HuH-7 (cell line): ENCODE data around the gene OGFR.

ENCODE experiments used
- DNase-seq: peaks from one replicate; pipeline ENCODE4 v3.0.0; 2011; ENCODE audit warnings: low spot score

The OGFR gene

GRCh38 chr20:62801284-62802010, 3.2 kb upstream of the OGFR start:
- no peak for DNase-seq

GRCh38 chr20:62802026-62802712, 2.5 kb upstream of the OGFR start:
- no peak for DNase-seq

DNA sequence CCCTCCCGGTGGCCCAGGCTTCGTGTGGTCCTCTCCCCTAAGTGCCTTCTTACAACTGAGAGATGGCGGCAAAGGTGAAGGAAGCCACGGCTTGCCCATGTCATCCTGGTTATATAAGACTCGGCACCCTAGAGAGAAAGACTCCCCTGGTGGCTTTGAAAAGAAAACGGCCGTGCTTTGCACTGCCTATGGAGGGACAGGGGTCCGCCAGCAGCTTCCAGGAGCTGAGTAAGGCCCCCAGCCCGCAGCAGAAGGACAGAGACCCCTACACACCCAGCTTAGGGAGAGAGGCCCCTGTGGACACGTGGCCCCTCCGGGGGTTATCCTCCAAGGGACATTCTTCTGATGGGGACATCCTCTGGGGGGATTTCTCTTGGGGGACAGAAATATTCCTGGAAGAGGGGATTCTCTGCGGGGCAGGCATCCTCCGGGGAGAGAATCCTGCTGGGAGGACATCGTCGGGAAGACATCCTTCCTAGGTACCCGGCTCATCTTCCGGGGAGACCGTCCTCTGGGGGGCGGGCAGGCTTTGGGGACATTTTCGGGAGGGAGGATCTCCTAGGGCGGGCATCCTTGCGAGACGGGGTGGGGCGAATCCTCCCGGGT, 511 bp upstream of the OGFR start:
- DNase-seq = no peak

DNA sequence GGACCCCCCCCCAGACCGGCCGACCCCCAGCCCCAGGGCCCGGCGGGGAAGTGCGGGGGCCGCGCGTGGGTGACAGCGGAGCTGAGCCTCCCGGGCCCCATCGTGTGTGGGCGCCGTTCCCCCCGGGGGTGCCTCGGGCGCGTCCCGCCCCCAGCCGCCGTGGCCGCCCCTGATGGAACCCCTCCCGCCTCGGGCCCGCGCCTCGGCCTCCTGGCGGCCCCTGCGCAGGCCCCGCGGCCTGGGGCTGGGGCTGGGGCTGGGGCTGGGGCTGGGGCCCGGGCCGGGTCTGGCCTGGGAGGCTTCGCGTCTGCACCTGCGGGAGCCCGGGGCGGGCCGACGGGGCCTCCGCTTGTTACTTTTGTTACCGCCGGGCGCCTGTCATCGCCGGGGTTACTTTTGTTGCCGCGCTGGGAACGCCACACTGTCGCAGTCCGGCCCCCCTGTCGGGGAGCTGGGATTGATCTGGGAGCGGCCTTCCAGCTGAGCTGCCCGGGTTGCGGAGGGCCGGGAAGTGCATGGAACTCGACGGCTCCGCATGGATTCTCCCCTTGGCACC, 598 bp downstream of the OGFR start:
- DNase-seq = no peak

- DNase-seq = peak; percentile 91
These were observed 1.2 kb downstream of the OGFR start for GRCh38 chr20:62805711-62806382.

DNA sequence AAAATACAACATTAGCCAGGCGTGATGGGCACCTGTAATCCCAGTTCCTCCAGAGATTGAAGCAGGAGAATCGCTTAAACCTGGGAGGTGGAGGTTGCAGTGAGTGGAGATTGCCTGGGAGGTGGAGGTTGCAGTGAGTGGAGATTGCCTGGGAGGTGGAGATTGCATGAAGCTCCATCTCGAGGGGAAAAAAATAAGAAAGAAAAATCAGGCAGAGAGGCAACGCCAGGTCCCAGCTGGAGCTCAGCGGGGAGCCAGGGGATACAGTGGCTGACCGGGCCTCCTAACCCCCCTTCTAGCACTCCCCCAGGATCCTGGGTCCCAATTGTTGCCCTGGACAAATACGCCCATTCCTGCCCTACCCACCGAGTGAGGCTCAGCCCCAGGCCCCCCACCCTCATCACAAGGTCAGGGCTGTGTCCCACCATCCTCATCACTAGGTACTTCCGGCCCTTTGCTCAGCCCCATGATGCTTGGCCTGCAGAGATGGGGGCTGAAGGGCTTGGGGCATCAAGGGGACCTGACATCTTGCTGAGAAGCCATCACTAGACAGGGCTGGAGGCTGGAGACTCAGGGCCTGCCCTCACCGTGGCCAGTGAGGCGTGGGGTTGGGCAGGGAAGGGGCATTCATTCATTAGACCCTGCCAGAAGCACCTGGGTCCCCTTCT, 1.9 kb downstream of the OGFR start:
- DNase-seq = no peak

- no peak for DNase-seq
These were observed 3.0 kb downstream of the OGFR start for GRCh38 chr20:62807444-62808210.

GRCh38 chr20:62808211-62808865, 3.7 kb downstream of the OGFR start:
- peak; percentile 96 for DNase-seq

GRCh38 chr20:62809530-62810428, 5.1 kb downstream of the OGFR start:
- DNase-seq = no peak

DNA sequence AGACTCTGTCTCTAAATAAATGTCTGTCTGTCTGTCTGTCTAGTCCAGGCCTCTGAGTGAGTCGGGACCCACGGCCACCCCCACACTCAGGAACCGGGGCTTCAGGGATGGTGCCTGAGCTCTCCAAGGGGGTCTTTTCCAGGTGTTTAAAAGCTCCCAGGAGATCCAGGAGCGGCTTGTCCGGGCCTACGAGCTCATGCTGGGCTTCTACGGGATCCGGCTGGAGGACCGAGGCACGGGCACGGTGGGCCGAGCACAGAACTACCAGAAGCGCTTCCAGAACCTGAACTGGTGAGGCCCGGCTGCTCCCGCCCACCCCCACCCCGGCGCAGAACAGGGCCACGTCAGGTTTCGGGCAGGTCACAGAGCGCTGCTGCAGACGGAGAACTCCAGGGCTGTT, 6.7 kb downstream of the OGFR start:
- no peak for DNase-seq

DNA sequence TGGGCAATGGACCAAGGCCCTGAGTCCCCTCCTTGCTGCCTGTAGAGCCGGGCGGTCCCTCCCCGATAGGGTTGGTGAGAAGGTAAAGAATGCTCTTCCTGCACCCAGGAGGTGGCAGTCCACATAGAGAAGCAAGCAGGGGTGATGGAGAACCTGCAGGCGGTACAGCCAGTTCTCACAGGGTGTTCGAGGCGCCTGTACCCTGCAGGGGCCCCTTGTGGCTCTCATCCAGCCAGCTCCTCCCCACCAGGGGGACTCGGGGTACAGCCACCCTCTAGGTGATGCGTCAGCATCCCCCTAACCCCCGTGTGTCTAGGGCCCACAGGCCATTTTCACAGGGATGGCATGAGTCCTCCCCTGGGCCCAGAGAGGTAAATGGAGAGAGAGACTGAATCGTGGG, 7.1 kb downstream of the OGFR start:
- no peak for DNase-seq

DNA sequence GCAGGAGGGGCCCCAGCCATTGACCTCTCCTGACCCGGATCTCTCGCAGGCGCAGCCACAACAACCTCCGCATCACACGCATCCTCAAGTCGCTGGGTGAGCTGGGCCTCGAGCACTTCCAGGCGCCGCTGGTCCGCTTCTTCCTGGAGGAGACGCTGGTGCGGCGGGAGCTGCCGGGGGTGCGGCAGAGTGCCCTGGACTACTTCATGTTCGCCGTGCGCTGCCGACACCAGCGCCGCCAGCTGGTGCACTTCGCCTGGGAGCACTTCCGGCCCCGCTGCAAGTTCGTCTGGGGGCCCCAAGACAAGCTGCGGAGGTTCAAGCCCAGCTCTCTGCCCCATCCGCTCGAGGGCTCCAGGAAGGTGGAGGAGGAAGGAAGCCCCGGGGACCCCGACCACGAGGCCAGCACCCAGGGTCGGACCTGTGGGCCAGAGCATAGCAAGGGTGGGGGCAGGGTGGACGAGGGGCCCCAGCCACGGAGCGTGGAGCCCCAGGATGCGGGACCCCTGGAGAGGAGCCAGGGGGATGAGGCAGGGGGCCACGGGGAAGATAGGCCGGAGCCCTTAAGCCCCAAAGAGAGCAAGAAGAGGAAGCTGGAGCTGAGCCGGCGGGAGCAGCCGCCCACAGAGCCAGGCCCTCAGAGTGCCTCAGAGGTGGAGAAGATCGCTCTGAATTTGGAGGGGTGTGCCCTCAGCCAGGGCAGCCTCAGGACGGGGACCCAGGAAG, 7.7 kb downstream of the OGFR start:
- no peak for DNase-seq

GRCh38 chr20:62812907-62813200, 8.2 kb downstream of the OGFR start:
- DNase-seq = no peak

- DNase-seq = no peak
These were observed 9.0 kb downstream of the OGFR start for GRCh38 chr20:62813588-62813987.

DNA sequence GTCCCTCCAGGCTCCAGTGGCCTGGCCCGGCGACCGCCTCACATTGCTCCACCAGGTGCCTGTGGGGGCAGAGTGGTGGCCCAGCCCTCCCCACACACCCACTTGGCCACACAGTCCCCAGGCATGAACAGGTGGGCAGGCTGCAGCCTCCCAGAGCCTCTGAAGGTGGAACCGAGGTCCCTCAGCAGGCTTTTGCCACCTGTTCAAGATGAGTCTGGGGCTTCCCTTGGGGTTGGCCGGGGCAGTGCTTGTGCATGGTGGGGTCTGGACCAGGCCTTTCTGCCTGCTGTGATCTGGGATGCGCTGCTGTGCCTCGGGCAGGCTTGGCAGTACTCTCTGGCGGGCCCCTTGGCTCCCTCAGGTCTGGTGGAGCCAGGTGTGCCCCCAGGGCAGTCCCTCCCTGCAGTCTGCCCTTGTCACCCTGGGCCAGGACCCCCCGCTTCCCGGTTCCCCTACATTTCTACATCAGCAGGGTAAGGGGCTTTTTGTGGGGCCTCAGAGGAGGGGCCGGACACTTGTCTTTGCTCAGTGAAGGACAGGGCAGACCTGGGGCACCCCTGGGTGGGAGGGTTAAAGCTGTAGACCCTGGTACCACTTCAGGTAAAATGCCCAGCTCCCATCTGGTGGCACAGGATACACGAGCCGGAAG, 9.5 kb downstream of the OGFR start:
- DNase-seq = no peak

- DNase-seq = no peak
These were observed 10.1 kb downstream of the OGFR start for GRCh38 chr20:62814709-62815065.

GRCh38 chr20:62815066-62815991, 10.7 kb downstream of the OGFR start:
- DNase-seq = no peak
